ENCODE measurements around the gene SPECC1L.

Gene SPECC1L

GRCh38 chr22:24326266-24326665 lies 55.6 kb downstream of the SPECC1L start:
- peaks cover 87% of the 10 kb centered on the region for H3K36me3 ChIP-seq (ENCODE audit: control insufficient read depth, insufficient read depth, low read length)
- H3K4me3 ChIP-seq (ENCODE audit: low read depth, low read length), result no peak overlapping the region
- no peaks in the 10 kb centered on the region for H3K9me3 ChIP-seq (ENCODE audit: control insufficient read depth, insufficient read depth, low read length)
- H3K27me3 ChIP-seq (ENCODE audit: control insufficient read depth, insufficient read depth, low read length), result no peaks in the 10 kb centered on the region
- no peak overlapping the region for H3K27ac ChIP-seq (ENCODE audit: low read depth, low read length)
- H3K4me1 ChIP-seq (ENCODE audit: control insufficient read depth, insufficient read depth, low read length), result peaks cover 2% of the 10 kb centered on the region; the same call in 1 of the 2 replicates
- H3K9ac ChIP-seq (ENCODE audit: low read depth, low read length), result no peak overlapping the region

- H3K4me3 ChIP-seq (ENCODE audit: low read depth, low read length), result no peak overlapping the region
- no peaks in the 10 kb centered on the region for H3K27me3 ChIP-seq (ENCODE audit: control insufficient read depth, insufficient read depth, low read length)
- H3K9me3 ChIP-seq (ENCODE audit: control insufficient read depth, insufficient read depth, low read length), result no peaks in the 10 kb centered on the region
- no peak overlapping the region for H3K9ac ChIP-seq (ENCODE audit: low read depth, low read length)
- peaks cover 84% of the 10 kb centered on the region for H3K36me3 ChIP-seq (ENCODE audit: control insufficient read depth, insufficient read depth, low read length)
- H3K27ac ChIP-seq (ENCODE audit: low read depth, low read length), result no peak overlapping the region
- peaks cover 2% of the 10 kb centered on the region; the same call in 1 of the 2 replicates for H3K4me1 ChIP-seq (ENCODE audit: control insufficient read depth, insufficient read depth, low read length)
Measured at GRCh38 chr22:24327832-24328231, 57.2 kb downstream of the SPECC1L start.

GRCh38 chr22:24329453-24329852 lies 58.8 kb downstream of the SPECC1L start:
- H3K27me3 ChIP-seq (ENCODE audit: control insufficient read depth, insufficient read depth, low read length), result no peaks in the 10 kb centered on the region
- peaks cover 71% of the 10 kb centered on the region for H3K36me3 ChIP-seq (ENCODE audit: control insufficient read depth, insufficient read depth, low read length)
- H3K4me1 ChIP-seq (ENCODE audit: control insufficient read depth, insufficient read depth, low read length), result peaks cover 2% of the 10 kb centered on the region; the same call in 1 of the 2 replicates
- no peak overlapping the region for H3K4me3 ChIP-seq (ENCODE audit: low read depth, low read length)
- H3K9ac ChIP-seq (ENCODE audit: low read depth, low read length), result no peak overlapping the region
- H3K9me3 ChIP-seq (ENCODE audit: control insufficient read depth, insufficient read depth, low read length), result no peaks in the 10 kb centered on the region
- H3K27ac ChIP-seq (ENCODE audit: low read depth, low read length), result no peak overlapping the region

GRCh38 chr22:24330636-24331035 lies 60.0 kb downstream of the SPECC1L start:
- Histone ChIP-seq H3K4me1 (ENCODE audit: control insufficient read depth, insufficient read depth, low read length) (no peaks in the 10 kb centered on the region), H3K9me3 (ENCODE audit: control insufficient read depth, insufficient read depth, low read length) (no peaks in the 10 kb centered on the region), H3K36me3 (ENCODE audit: control insufficient read depth, insufficient read depth, low read length) (peaks cover 73% of the 10 kb centered on the region), H3K27me3 (ENCODE audit: control insufficient read depth, insufficient read depth, low read length) (no peaks in the 10 kb centered on the region), H3K9ac (ENCODE audit: low read depth, low read length) (no peak overlapping the region), H3K27ac (ENCODE audit: low read depth, low read length) (no peak overlapping the region), H3K4me3 (ENCODE audit: low read depth, low read length) (no peak overlapping the region)

- Histone ChIP-seq H3K27ac (ENCODE audit: low read depth, low read length) (no peak overlapping the region), H3K36me3 (ENCODE audit: control insufficient read depth, insufficient read depth, low read length) (peaks cover 75% of the 10 kb centered on the region), H3K27me3 (ENCODE audit: control insufficient read depth, insufficient read depth, low read length) (no peaks in the 10 kb centered on the region), H3K4me1 (ENCODE audit: control insufficient read depth, insufficient read depth, low read length) (peaks cover 2% of the 10 kb centered on the region), H3K9me3 (ENCODE audit: control insufficient read depth, insufficient read depth, low read length) (no peaks in the 10 kb centered on the region), H3K4me3 (ENCODE audit: low read depth, low read length) (no peak overlapping the region), H3K9ac (ENCODE audit: low read depth, low read length) (no peak overlapping the region)
Measured at GRCh38 chr22:24331468-24332440, 61.1 kb downstream of the SPECC1L start.

GRCh38 chr22:24333301-24333700 lies 62.7 kb downstream of the SPECC1L start:
- Histone ChIP-seq H3K27ac (ENCODE audit: low read depth, low read length) (no peak overlapping the region), H3K9ac (ENCODE audit: low read depth, low read length) (no peak overlapping the region), H3K4me3 (ENCODE audit: low read depth, low read length) (no peak overlapping the region), H3K4me1 (ENCODE audit: control insufficient read depth, insufficient read depth, low read length) (peaks cover 17% of the 10 kb centered on the region), H3K36me3 (ENCODE audit: control insufficient read depth, insufficient read depth, low read length) (peaks cover 69% of the 10 kb centered on the region), H3K9me3 (ENCODE audit: control insufficient read depth, insufficient read depth, low read length) (no peaks in the 10 kb centered on the region), H3K27me3 (ENCODE audit: control insufficient read depth, insufficient read depth, low read length) (no peaks in the 10 kb centered on the region)

GRCh38 chr22:24335496-24335895 lies 64.9 kb downstream of the SPECC1L start:
- H3K4me1 ChIP-seq (ENCODE audit: control insufficient read depth, insufficient read depth, low read length), result peaks cover 29% of the 10 kb centered on the region
- no peaks in the 10 kb centered on the region for H3K27me3 ChIP-seq (ENCODE audit: control insufficient read depth, insufficient read depth, low read length)
- no peak overlapping the region for H3K27ac ChIP-seq (ENCODE audit: low read depth, low read length)
- H3K9ac ChIP-seq (ENCODE audit: low read depth, low read length), result no peak overlapping the region
- peaks cover 60% of the 10 kb centered on the region for H3K36me3 ChIP-seq (ENCODE audit: control insufficient read depth, insufficient read depth, low read length)
- H3K4me3 ChIP-seq (ENCODE audit: low read depth, low read length), result no peak overlapping the region
- no peaks in the 10 kb centered on the region for H3K9me3 ChIP-seq (ENCODE audit: control insufficient read depth, insufficient read depth, low read length)

- peak overlapping the region; percentile 4; the same call in 1 of the 2 replicates for H3K4me3 ChIP-seq (ENCODE audit: low read depth, low read length)
- H3K9ac ChIP-seq (ENCODE audit: low read depth, low read length), result no peak overlapping the region
- H3K9me3 ChIP-seq (ENCODE audit: control insufficient read depth, insufficient read depth, low read length), result no peaks in the 10 kb centered on the region
- peak overlapping the region; percentile 23 for H3K27ac ChIP-seq (ENCODE audit: low read depth, low read length)
- H3K27me3 ChIP-seq (ENCODE audit: control insufficient read depth, insufficient read depth, low read length), result no peaks in the 10 kb centered on the region
- H3K4me1 ChIP-seq (ENCODE audit: control insufficient read depth, insufficient read depth, low read length), result peaks cover 29% of the 10 kb centered on the region
- peaks cover 57% of the 10 kb centered on the region for H3K36me3 ChIP-seq (ENCODE audit: control insufficient read depth, insufficient read depth, low read length)
Measured at GRCh38 chr22:24337894-24338645, 67.4 kb downstream of the SPECC1L start.

GRCh38 chr22:24338726-24339451 lies 68.3 kb downstream of the SPECC1L start:
- no peak overlapping the region; the same call in 1 of the 2 replicates for H3K9ac ChIP-seq (ENCODE audit: low read depth, low read length)
- peak overlapping the region; percentile 70 for H3K27ac ChIP-seq (ENCODE audit: low read depth, low read length)
- H3K27me3 ChIP-seq (ENCODE audit: control insufficient read depth, insufficient read depth, low read length), result no peaks in the 10 kb centered on the region
- no peaks in the 10 kb centered on the region for H3K9me3 ChIP-seq (ENCODE audit: control insufficient read depth, insufficient read depth, low read length)
- H3K4me1 ChIP-seq (ENCODE audit: control insufficient read depth, insufficient read depth, low read length), result peaks cover 29% of the 10 kb centered on the region
- H3K4me3 ChIP-seq (ENCODE audit: low read depth, low read length), result peak overlapping the region; percentile 16; the same call in 1 of the 2 replicates
- H3K36me3 ChIP-seq (ENCODE audit: control insufficient read depth, insufficient read depth, low read length), result peaks cover 58% of the 10 kb centered on the region

- Histone ChIP-seq H3K4me3 (ENCODE audit: low read depth, low read length) (no peak overlapping the region), H3K4me1 (ENCODE audit: control insufficient read depth, insufficient read depth, low read length) (peaks cover 33% of the 10 kb centered on the region), H3K9ac (ENCODE audit: low read depth, low read length) (no peak overlapping the region), H3K27ac (ENCODE audit: low read depth, low read length) (peak overlapping the region; percentile 70), H3K27me3 (ENCODE audit: control insufficient read depth, insufficient read depth, low read length) (no peaks in the 10 kb centered on the region), H3K9me3 (ENCODE audit: control insufficient read depth, insufficient read depth, low read length) (no peaks in the 10 kb centered on the region), H3K36me3 (ENCODE audit: control insufficient read depth, insufficient read depth, low read length) (peaks cover 60% of the 10 kb centered on the region)
Measured at GRCh38 chr22:24339452-24339747, 68.8 kb downstream of the SPECC1L start.
